Measurements from ENCODE around the gene AFF3.

AFF3 gene

DNA sequence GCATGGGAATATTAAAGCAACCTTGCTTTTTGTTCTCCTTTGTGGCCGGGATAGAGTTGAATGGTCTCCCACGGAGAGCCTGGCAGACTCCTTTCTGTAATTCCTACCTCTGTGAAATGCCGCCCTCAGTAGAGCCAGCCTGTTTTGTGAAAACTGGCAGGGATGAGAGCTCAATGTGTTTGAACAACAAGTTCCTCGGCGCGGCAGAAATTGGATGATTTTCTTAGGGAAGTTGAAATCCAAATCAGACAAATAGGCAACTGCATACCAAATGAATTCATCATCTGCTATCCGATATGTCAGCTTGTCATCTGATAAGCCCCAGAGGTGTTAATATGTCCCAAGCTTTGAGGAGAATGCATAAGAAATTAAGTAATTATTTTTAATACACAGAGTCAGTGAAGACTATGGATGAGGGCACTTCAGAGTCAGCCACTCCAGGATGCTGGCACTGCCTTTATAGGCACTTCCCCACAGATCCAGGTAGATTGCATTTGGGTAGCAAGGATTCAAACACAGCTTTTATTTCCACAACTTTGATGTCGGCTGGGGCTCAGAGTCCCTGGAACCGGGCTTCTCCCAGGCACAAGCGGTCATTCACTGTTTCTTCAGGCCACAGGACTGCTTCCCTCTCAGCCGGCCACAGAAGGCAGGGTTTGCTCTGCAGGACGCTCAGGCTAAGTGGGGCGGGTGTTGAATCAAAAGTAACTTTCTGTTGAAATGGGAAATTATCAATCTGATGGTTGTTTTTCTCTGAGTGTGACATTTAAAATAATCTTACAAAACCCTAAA, 569.8 kb downstream of the AFF3 start:
- Histone ChIP-seq H3K9me2 (replicated peaks; ENCODE audit: control insufficient read depth, low read length) (no peaks in the 10 kb centered on the region), H3K4me3 (ENCODE audit: low read length) (no peak overlapping the region), H3K9me3 (ENCODE audit: control insufficient read depth, insufficient read depth, low read length) (no peaks in the 10 kb centered on the region), H3K4me2 (ENCODE audit: low read length) (no peak overlapping the region), H3K36me3 (ENCODE audit: control insufficient read depth, low read length) (0 out of 2 replicates have a peak, but pooled peaks cover 4% of the 10 kb centered on the region), H3K4me1 (ENCODE audit: control insufficient read depth, low read length) (peaks cover 4% of the 10 kb centered on the region; the same call in 1 of the 2 replicates), H3K27me3 (ENCODE audit: control insufficient read depth, low read length) (no peaks in the 10 kb centered on the region), H4K20me1 (ENCODE audit: control insufficient read depth, insufficient read depth, low read depth, low read length) (no peaks in the 10 kb centered on the region), H3F3A (ENCODE audit: control insufficient read depth, insufficient read depth) (no peaks in the 10 kb centered on the region), H3K27ac (ENCODE audit: low read depth, low read length) (no peak overlapping the region), H3K79me2 (ENCODE audit: control insufficient read depth, low read length) (no peaks in the 10 kb centered on the region)
- TF ChIP-seq, protein P1, sequence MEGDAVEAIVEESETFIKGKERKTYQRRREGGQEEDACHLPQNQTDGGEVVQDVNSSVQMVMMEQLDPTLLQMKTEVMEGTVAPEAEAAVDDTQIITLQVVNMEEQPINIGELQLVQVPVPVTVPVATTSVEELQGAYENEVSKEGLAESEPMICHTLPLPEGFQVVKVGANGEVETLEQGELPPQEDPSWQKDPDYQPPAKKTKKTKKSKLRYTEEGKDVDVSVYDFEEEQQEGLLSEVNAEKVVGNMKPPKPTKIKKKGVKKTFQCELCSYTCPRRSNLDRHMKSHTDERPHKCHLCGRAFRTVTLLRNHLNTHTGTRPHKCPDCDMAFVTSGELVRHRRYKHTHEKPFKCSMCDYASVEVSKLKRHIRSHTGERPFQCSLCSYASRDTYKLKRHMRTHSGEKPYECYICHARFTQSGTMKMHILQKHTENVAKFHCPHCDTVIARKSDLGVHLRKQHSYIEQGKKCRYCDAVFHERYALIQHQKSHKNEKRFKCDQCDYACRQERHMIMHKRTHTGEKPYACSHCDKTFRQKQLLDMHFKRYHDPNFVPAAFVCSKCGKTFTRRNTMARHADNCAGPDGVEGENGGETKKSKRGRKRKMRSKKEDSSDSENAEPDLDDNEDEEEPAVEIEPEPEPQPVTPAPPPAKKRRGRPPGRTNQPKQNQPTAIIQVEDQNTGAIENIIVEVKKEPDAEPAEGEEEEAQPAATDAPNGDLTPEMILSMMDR (IDR thresholded peaks at IDR 0.05; ENCODE audit: low read depth, low read length, poor library complexity, severe bottlenecking): no peak
- TF ChIP-seq EZH2phosphoT487 (IDR thresholded peaks at IDR 0.05; ENCODE audit: borderline replicate concordance, low read length): no peak

DNA sequence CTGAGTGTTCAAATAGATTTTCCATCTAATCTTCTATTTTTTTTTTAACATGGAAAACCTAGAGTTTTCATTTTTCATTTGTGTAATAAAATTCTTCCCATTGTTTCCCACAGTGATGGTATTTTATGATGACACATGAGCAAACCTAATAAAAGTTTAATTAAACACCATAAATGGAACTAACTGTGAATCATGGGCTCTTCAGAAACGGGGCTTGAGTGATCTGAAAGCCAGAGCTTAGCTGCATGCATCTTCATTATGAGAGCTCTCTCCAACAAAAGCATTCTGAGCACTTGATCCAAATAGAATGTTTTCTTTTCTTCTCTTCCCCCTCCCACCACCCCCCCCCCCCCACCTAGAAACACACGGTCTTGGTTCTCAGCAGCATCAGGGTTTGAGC, 570.4 kb downstream of the AFF3 start:
- no peak overlapping the region for H3K4me2 ChIP-seq (ENCODE audit: low read length)
- no peak overlapping the region for H3K4me3 ChIP-seq (ENCODE audit: low read length)
- H3K4me1 ChIP-seq (ENCODE audit: control insufficient read depth, low read length): peaks cover 3% of the 10 kb centered on the region; the same call in 1 of the 2 replicates
- H3K36me3 ChIP-seq (ENCODE audit: control insufficient read depth, low read length): 0 out of 2 replicates have a peak, but pooled peaks cover under 1% of the 10 kb centered on the region
- H3K9me2 ChIP-seq (replicated peaks; ENCODE audit: control insufficient read depth, low read length): no peaks in the 10 kb centered on the region
- H4K20me1 ChIP-seq (ENCODE audit: control insufficient read depth, insufficient read depth, low read depth, low read length): no peaks in the 10 kb centered on the region
- no peaks in the 10 kb centered on the region for H3K79me2 ChIP-seq (ENCODE audit: control insufficient read depth, low read length)
- no peak overlapping the region for H3K27ac ChIP-seq (ENCODE audit: low read depth, low read length)
- TF ChIP-seq, protein P1 (IDR thresholded peaks at IDR 0.05; ENCODE audit: low read depth, low read length, poor library complexity, severe bottlenecking): no peak
- no peak for TF ChIP-seq EZH2phosphoT487 (IDR thresholded peaks at IDR 0.05; ENCODE audit: borderline replicate concordance, low read length)
- H3K9me3 ChIP-seq (ENCODE audit: control insufficient read depth, insufficient read depth, low read length): no peaks in the 10 kb centered on the region
- H3K27me3 ChIP-seq (ENCODE audit: control insufficient read depth, low read length): no peaks in the 10 kb centered on the region
- H3F3A ChIP-seq (ENCODE audit: control insufficient read depth, insufficient read depth): no peaks in the 10 kb centered on the region

DNA sequence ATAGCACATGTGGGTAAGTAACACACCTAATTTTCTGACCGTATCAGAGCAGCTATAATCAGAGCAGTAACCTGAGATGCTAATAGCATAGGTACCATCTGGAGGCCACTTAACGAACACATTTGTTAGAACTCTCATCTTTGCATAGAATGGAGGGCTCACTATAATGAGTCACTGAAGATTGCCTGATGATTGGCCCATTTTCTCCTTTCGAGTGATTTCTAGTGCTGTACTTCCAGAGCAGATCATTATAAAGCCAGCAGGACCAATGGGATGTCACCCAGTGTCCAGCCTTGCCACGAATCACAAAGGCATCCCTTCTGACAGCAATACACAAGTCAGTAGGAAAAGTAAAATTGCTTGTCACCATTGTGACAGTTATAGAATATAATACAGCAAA, 570.9 kb downstream of the AFF3 start:
- no peaks in the 10 kb centered on the region for H3K79me2 ChIP-seq (ENCODE audit: control insufficient read depth, low read length)
- H3K9me2 ChIP-seq (replicated peaks; ENCODE audit: control insufficient read depth, low read length): no peaks in the 10 kb centered on the region
- no peaks in the 10 kb centered on the region for H3K27me3 ChIP-seq (ENCODE audit: control insufficient read depth, low read length)
- TF ChIP-seq, protein P1 (IDR thresholded peaks at IDR 0.05; ENCODE audit: low read depth, low read length, poor library complexity, severe bottlenecking): no peak
- TF ChIP-seq EZH2phosphoT487 (IDR thresholded peaks at IDR 0.05; ENCODE audit: borderline replicate concordance, low read length): no peak
- no peak overlapping the region for H3K4me3 ChIP-seq (ENCODE audit: low read length)
- H4K20me1 ChIP-seq (ENCODE audit: control insufficient read depth, insufficient read depth, low read depth, low read length): no peaks in the 10 kb centered on the region
- no peaks in the 10 kb centered on the region for H3K36me3 ChIP-seq (ENCODE audit: control insufficient read depth, low read length)
- no peaks in the 10 kb centered on the region for H3F3A ChIP-seq (ENCODE audit: control insufficient read depth, insufficient read depth)
- no peak overlapping the region for H3K27ac ChIP-seq (ENCODE audit: low read depth, low read length)
- H3K4me1 ChIP-seq (ENCODE audit: control insufficient read depth, low read length): no peaks in the 10 kb centered on the region
- no peak overlapping the region for H3K4me2 ChIP-seq (ENCODE audit: low read length)
- H3K9me3 ChIP-seq (ENCODE audit: control insufficient read depth, insufficient read depth, low read length): no peaks in the 10 kb centered on the region
